Measurements from ENCODE around the gene SLX4.
"Not testable (repeated sequence)": the region's sequence is repeated elsewhere in the genome, so short reads cannot be mapped to it uniquely, and the experiment has no call there.

SLX4 gene

GRCh38 chr16:3625911-3626732, 14.7 kb upstream of the SLX4 start:
- no peaks in the 10 kb centered on the region for H3K9me3 Mint-ChIP-seq
- peak overlapping the region; percentile 85 for H3K27ac Mint-ChIP-seq (ENCODE audit: low read depth)
- H3K4me3 Mint-ChIP-seq, result peak overlapping the region; percentile 18
- no peaks in the 10 kb centered on the region for H3K27me3 Mint-ChIP-seq
- ATAC-seq (replicated peaks; ENCODE audit: extremely low read depth, poor library complexity, severe bottlenecking) (peak; percentile 95), DNase-seq (ENCODE audit: low spot score in 2 of 2) (no peak)
- peaks cover 25% of the 10 kb centered on the region for H3K4me1 Mint-ChIP-seq
- H3K36me3 Mint-ChIP-seq (ENCODE audit: insufficient read depth), result no peaks in the 10 kb centered on the region

- Mint-ChIP-seq H3K27ac (ENCODE audit: low read depth) (peak overlapping the region; percentile 85), H3K4me3 (no peak overlapping the region)
These were observed 13.9 kb upstream of the SLX4 start for GRCh38 chr16:3625331-3625730.

DNA sequence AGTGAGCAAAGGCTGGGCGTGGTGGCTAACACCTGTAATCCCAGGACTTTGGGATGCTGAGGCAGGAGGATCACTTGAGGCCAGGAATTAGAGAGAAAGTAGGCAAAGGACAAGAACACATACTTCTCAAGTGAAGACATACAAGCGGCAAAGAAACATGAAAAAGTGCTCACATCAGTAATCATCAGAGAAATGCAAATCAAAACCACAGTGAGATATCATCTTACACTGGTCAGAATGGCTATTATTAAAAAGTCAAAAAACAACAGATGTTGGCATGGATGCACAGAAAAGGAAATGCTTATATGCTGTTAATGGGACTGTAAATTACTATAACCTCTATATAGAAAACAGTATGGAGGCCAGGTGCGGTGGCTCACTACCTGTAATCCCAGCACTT, 12.2 kb upstream of the SLX4 start:
- Mint-ChIP-seq H3K4me1 (peaks cover 26% of the 10 kb centered on the region), H3K27ac (ENCODE audit: low read depth) (no peak overlapping the region), H3K27me3 (no peaks in the 10 kb centered on the region), H3K36me3 (ENCODE audit: insufficient read depth) (peaks cover 2% of the 10 kb centered on the region), H3K4me3 (no peak overlapping the region), H3K9me3 (no peaks in the 10 kb centered on the region)
- no peak for DNase-seq (ENCODE audit: low spot score in 2 of 2)
- no peak for ATAC-seq (replicated peaks; ENCODE audit: extremely low read depth, poor library complexity, severe bottlenecking)

More at GRCh38 chr16:3625331-3625730, 13.9 kb upstream of the SLX4 start:
- H3K4me1 Mint-ChIP-seq, result peaks cover 26% of the 10 kb centered on the region
- no peaks in the 10 kb centered on the region for H3K27me3 Mint-ChIP-seq
- no peak for ATAC-seq (replicated peaks; ENCODE audit: extremely low read depth, poor library complexity, severe bottlenecking)
- no peaks in the 10 kb centered on the region for H3K9me3 Mint-ChIP-seq
- no peaks in the 10 kb centered on the region for H3K36me3 Mint-ChIP-seq (ENCODE audit: insufficient read depth)
- DNase-seq (ENCODE audit: low spot score in 2 of 2), result no peak

GRCh38 chr16:3618769-3619141, 7.3 kb upstream of the SLX4 start:
- H3K4me1 Mint-ChIP-seq, result peaks cover 28% of the 10 kb centered on the region
- H3K9me3 Mint-ChIP-seq, result no peaks in the 10 kb centered on the region
- no peaks in the 10 kb centered on the region for H3K27me3 Mint-ChIP-seq
- H3K36me3 Mint-ChIP-seq (ENCODE audit: insufficient read depth), result peaks cover 12% of the 10 kb centered on the region
- DNase-seq (ENCODE audit: low spot score in 2 of 2) (no peak), ATAC-seq (replicated peaks; ENCODE audit: extremely low read depth, poor library complexity, severe bottlenecking) (no peak)
- H3K4me3 Mint-ChIP-seq, result no peak overlapping the region
- H3K27ac Mint-ChIP-seq (ENCODE audit: low read depth), result no peak overlapping the region

GRCh38 chr16:3612510-3613466, 1.4 kb upstream of the SLX4 start:
- H3K4me3 Mint-ChIP-seq, result peak overlapping the region; percentile 96
- no peaks in the 10 kb centered on the region for H3K27me3 Mint-ChIP-seq
- DNase-seq (ENCODE audit: low spot score in 2 of 2), result no peak
- no peaks in the 10 kb centered on the region for H3K9me3 Mint-ChIP-seq
- H3K4me1 Mint-ChIP-seq, result peaks cover 47% of the 10 kb centered on the region
- no peak for ATAC-seq (replicated peaks; ENCODE audit: extremely low read depth, poor library complexity, severe bottlenecking)
- peak overlapping the region; percentile 98 for H3K27ac Mint-ChIP-seq (ENCODE audit: low read depth)
- peaks cover 24% of the 10 kb centered on the region for H3K36me3 Mint-ChIP-seq (ENCODE audit: insufficient read depth)

DNA sequence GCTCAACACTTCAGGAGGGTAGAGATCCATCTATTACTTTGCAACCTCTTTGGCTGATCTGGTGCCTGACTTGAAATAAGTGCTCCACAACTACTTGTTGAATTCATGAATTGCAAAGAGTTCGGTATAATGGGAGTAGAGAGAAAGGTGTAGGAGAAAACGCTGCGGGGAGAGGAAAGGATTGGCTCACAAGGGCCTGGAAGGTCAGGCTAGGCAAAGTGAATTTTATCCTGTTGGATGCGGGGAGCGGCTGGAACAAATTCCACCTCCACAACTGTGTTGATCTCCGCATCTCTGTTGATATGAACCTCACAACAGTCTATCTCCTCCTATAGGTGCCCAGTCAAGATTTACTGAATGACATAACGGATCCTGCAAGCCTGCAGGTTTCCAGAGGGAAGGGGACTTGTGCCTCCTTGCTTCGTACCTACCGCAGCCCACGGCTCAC, 684 bp downstream of the SLX4 start:
- Mint-ChIP-seq H3K27ac (ENCODE audit: low read depth) (peak overlapping the region; percentile 98), H3K36me3 (ENCODE audit: insufficient read depth) (peaks cover 21% of the 10 kb centered on the region), H3K4me3 (peak overlapping the region; percentile 96), H3K4me1 (peaks cover 46% of the 10 kb centered on the region), H3K9me3 (no peaks in the 10 kb centered on the region), H3K27me3 (no peaks in the 10 kb centered on the region)
- DNase-seq (ENCODE audit: low spot score in 2 of 2) (no peak), ATAC-seq (replicated peaks; ENCODE audit: extremely low read depth, poor library complexity, severe bottlenecking) (no peak)

GRCh38 chr16:3609895-3610697, 1.3 kb downstream of the SLX4 start:
- Mint-ChIP-seq H3K4me1 (peaks cover 40% of the 10 kb centered on the region), H3K27ac (ENCODE audit: low read depth) (no peak overlapping the region), H3K4me3 (peak overlapping the region; percentile 96)

DNA sequence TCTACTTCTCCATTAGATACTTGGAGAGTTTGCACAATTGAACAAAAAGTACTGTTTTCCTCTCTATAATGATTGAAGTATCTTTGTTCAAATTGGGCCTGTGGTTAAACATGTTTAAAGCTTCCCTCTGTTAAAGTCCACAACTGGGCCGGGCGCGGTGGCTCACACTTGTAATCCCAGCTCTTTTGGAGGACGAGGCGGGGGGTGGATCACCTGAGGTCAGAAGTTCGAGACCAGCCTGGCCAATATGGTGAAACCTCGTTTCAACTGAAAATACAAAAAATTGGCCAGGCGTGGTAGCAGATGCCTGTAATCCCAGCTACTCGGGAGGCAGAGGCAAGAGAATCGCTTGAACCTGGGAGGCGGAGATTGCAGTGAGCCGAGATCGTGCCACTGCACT, 2.4 kb downstream of the SLX4 start:
- H3K4me1 Mint-ChIP-seq, result peaks cover 30% of the 10 kb centered on the region
- H3K4me3 Mint-ChIP-seq, result not testable (repeated sequence)

More at GRCh38 chr16:3609895-3610697, 1.3 kb downstream of the SLX4 start:
- H3K9me3 Mint-ChIP-seq, result no peaks in the 10 kb centered on the region
- DNase-seq (ENCODE audit: low spot score in 2 of 2) (no peak), ATAC-seq (replicated peaks; ENCODE audit: extremely low read depth, poor library complexity, severe bottlenecking) (no peak)
- H3K36me3 Mint-ChIP-seq (ENCODE audit: insufficient read depth), result peaks cover 24% of the 10 kb centered on the region
- no peaks in the 10 kb centered on the region for H3K27me3 Mint-ChIP-seq

DNA sequence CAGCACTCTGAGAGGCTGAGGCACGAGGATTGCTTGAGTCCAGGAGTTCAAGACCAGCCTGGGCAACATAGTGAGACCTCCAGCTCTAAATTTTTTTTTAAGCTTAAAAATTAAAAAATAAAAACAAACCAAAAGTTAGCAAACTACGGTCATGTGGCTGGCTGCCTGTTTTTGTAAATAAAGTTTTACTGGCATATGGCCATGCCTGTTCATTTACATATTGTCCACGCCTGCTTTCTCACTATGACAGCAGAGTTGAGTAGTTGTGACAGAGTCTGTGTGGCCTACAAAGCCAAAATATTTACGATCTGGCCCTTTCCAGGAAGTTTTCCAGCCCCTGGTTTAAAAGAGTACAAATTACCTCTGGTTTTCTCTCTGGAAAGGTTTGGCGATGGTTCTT, 3.3 kb downstream of the SLX4 start:
- no peak for DNase-seq (ENCODE audit: low spot score in 2 of 2)
- Mint-ChIP-seq H3K4me1 (peaks cover 24% of the 10 kb centered on the region), H3K27ac (ENCODE audit: low read depth) (no peak overlapping the region), H3K4me3 (no peak overlapping the region), H3K36me3 (ENCODE audit: insufficient read depth) (peaks cover 24% of the 10 kb centered on the region), H3K9me3 (no peaks in the 10 kb centered on the region), H3K27me3 (no peaks in the 10 kb centered on the region)
- no peak for ATAC-seq (replicated peaks; ENCODE audit: extremely low read depth, poor library complexity, severe bottlenecking)

More for the DNA sequence above, 2.4 kb downstream of the SLX4 start:
- H3K27me3 Mint-ChIP-seq; DNase-seq (ENCODE audit: low spot score in 2 of 2); ATAC-seq (replicated peaks; ENCODE audit: extremely low read depth, poor library complexity, severe bottlenecking); H3K9me3 Mint-ChIP-seq; H3K27ac Mint-ChIP-seq (ENCODE audit: low read depth): not testable (repeated sequence)
- peaks cover 25% of the 10 kb centered on the region for H3K36me3 Mint-ChIP-seq (ENCODE audit: insufficient read depth)

GRCh38 chr16:3607634-3608033, 3.8 kb downstream of the SLX4 start:
- Mint-ChIP-seq H3K27ac (ENCODE audit: low read depth) (no peak overlapping the region), H3K4me1 (peaks cover 19% of the 10 kb centered on the region)

GRCh38 chr16:3607161-3607560, 4.2 kb downstream of the SLX4 start:
- Mint-ChIP-seq H3K36me3 (ENCODE audit: insufficient read depth) (peaks cover 24% of the 10 kb centered on the region), H3K4me1 (peaks cover 14% of the 10 kb centered on the region), H3K27me3 (no peaks in the 10 kb centered on the region), H3K4me3 (no peak overlapping the region), H3K27ac (ENCODE audit: low read depth) (no peak overlapping the region), H3K9me3 (no peaks in the 10 kb centered on the region)
- DNase-seq (ENCODE audit: low spot score in 2 of 2) (no peak), ATAC-seq (replicated peaks; ENCODE audit: extremely low read depth, poor library complexity, severe bottlenecking) (no peak)

More at GRCh38 chr16:3607634-3608033, 3.8 kb downstream of the SLX4 start:
- ATAC-seq (replicated peaks; ENCODE audit: extremely low read depth, poor library complexity, severe bottlenecking) (no peak), DNase-seq (ENCODE audit: low spot score in 2 of 2) (no peak)
- no peaks in the 10 kb centered on the region for H3K27me3 Mint-ChIP-seq
- H3K4me3 Mint-ChIP-seq, result no peak overlapping the region
- peaks cover 24% of the 10 kb centered on the region for H3K36me3 Mint-ChIP-seq (ENCODE audit: insufficient read depth)
- H3K9me3 Mint-ChIP-seq, result no peaks in the 10 kb centered on the region

DNA sequence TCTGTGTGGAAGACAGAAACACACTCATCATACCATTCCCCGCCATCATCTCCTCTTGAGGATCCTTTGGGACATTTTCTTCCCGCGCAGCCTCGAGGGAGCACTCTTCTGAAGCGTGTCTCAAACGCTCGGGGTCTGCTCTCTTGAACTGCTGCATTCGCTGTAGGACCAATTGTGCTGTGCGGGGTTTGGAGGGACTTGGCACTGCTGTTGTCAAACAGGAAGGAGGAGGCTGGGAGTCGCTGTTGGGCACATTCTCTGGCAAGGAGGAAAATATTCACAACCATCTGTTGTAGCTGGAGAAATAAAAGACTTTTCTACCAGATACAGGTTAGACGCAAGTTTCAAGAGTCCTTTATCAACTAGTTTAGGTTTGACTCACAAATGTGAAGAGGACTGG, 5.0 kb downstream of the SLX4 start:
- ATAC-seq (replicated peaks; ENCODE audit: extremely low read depth, poor library complexity, severe bottlenecking), result no peak
- H3K9me3 Mint-ChIP-seq, result no peaks in the 10 kb centered on the region
- no peak for DNase-seq (ENCODE audit: low spot score in 2 of 2)
- no peaks in the 10 kb centered on the region for H3K27me3 Mint-ChIP-seq
- no peak overlapping the region for H3K27ac Mint-ChIP-seq (ENCODE audit: low read depth)
- H3K36me3 Mint-ChIP-seq (ENCODE audit: insufficient read depth), result peaks cover 22% of the 10 kb centered on the region
- H3K4me1 Mint-ChIP-seq, result peaks cover 7% of the 10 kb centered on the region
- no peak overlapping the region for H3K4me3 Mint-ChIP-seq

All from central memory CD8-positive, alpha-beta T cell (primary cell).